ENCODE results near the gene SLC45A3.

Gene SLC45A3

GRCh38 chr1:205616563-205617293, 63.6 kb downstream of the SLC45A3 start:
- CTCF ChIA-PET = interaction anchor here (2.0 kb wide), 1 partner anchor 25 kb away, joined by 11 read pairs; no protein-coding TSS in a partner anchor
- Histone ChIP-seq H3K36me3 (ENCODE audit: control insufficient read depth in 2 of 2, insufficient read depth in 1 of 2, low read length in 2 of 2) (peaks cover 24 to 50% of the 10 kb centered on the region in 2 experiments), H3K4me1 (ENCODE audit: control insufficient read depth, insufficient read depth, low read length) (no peaks in the 10 kb centered on the region), H3K27ac (ENCODE audit: extremely low read depth, low read depth, low read length) (no peak overlapping the region), H3K4me3 (ENCODE audit: low read depth, low read length) (no peak overlapping the region), H3K9me3 (ENCODE audit: control insufficient read depth, insufficient read depth, low read depth, low read length) (no peaks in the 10 kb centered on the region)
- POLR2A ChIA-PET = no interaction called here
- TF ChIP-seq ATF2 (tag by site-specific recombination; IDR thresholded peaks at IDR 0.05; ENCODE audit: low read depth) (peak; percentile 70; the same call in 1 of the 2 replicates), EGR2 (tag by site-specific recombination; IDR thresholded peaks at IDR 0.05; ENCODE audit: low read depth) (no peak), ZSCAN18 (tag by site-specific recombination; IDR thresholded peaks at IDR 0.05) (no peak), ZNF610 (tag by site-specific recombination; IDR thresholded peaks at IDR 0.05; ENCODE audit: borderline replicate concordance) (no peak), PRDM1 (tag by site-specific recombination; IDR thresholded peaks at IDR 0.05) (0 out of 2 replicates have a peak, but pooled peaks have one; percentile 18)

- H3K9me3 ChIP-seq (ENCODE audit: control insufficient read depth, insufficient read depth, low read depth, low read length) = no peaks in the 10 kb centered on the region
- ChIA-PET POLR2A (no interaction called here), CTCF (interaction anchor here (2.0 kb wide), 1 partner anchor 24 kb away, joined by 11 read pairs; no protein-coding TSS in a partner anchor)
- no peak overlapping the region for H3K27ac ChIP-seq (ENCODE audit: extremely low read depth, low read depth, low read length)
- peaks cover 24 to 49% of the 10 kb centered on the region in 2 experiments for H3K36me3 ChIP-seq (ENCODE audit: control insufficient read depth in 2 of 2, insufficient read depth in 1 of 2, low read length in 2 of 2)
- TF ChIP-seq ZNF121 (tag by site-specific recombination; IDR thresholded peaks at IDR 0.05) (no peak), ZNF10 (tag by site-specific recombination; IDR thresholded peaks at IDR 0.05) (peak; percentile 68), ZNF2 (tag by site-specific recombination; IDR thresholded peaks at IDR 0.05) (no peak), ZNF239 (tag by site-specific recombination; IDR thresholded peaks at IDR 0.05) (no peak)
- peaks cover 4% of the 10 kb centered on the region for H3K4me1 ChIP-seq (ENCODE audit: control insufficient read depth, insufficient read depth, low read length)
- no peak overlapping the region for H3K4me3 ChIP-seq (ENCODE audit: low read depth, low read length)
These were observed 64.5 kb downstream of the SLC45A3 start for GRCh38 chr1:205615789-205616188.

- POLR2A ChIA-PET = interaction anchor here (1.3 kb wide), 1 partner anchor 13 kb away, joined by 3 read pairs; no protein-coding TSS in a partner anchor
- H3K27ac ChIP-seq (ENCODE audit: extremely low read depth, low read depth, low read length) = no peak overlapping the region
- peaks cover 19 to 36% of the 10 kb centered on the region in 2 experiments for H3K36me3 ChIP-seq (ENCODE audit: control insufficient read depth in 2 of 2, insufficient read depth in 1 of 2, low read length in 2 of 2)
- TF ChIP-seq ZNF121 (tag by site-specific recombination; IDR thresholded peaks at IDR 0.05) (no peak), SP7 (tag by site-specific recombination; IDR thresholded peaks at IDR 0.05) (no peak), ZNF560 (tag by site-specific recombination; IDR thresholded peaks at IDR 0.05; ENCODE audit: borderline replicate concordance) (no peak), ZNF837 (tag by site-specific recombination; IDR thresholded peaks at IDR 0.05) (no peak), SP2 (tag by site-specific recombination; IDR thresholded peaks at IDR 0.05) (no peak), ZFP3 (tag by site-specific recombination; IDR thresholded peaks at IDR 0.05; ENCODE audit: low read depth) (no peak), IKZF3 (tag by site-specific recombination; IDR thresholded peaks at IDR 0.05) (no peak), GLI4 (tag by site-specific recombination; IDR thresholded peaks at IDR 0.05) (no peak), ZNF175 (tag by site-specific recombination; IDR thresholded peaks at IDR 0.05) (no peak), ZNF645 (tag by site-specific recombination; IDR thresholded peaks at IDR 0.05) (no peak), ZNF571 (tag by site-specific recombination; IDR thresholded peaks at IDR 0.05) (no peak), ZNF426 (tag by site-specific recombination; IDR thresholded peaks at IDR 0.05) (no peak), GLIS1 (tag by site-specific recombination; IDR thresholded peaks at IDR 0.05) (no peak), WT1 (tag by site-specific recombination; IDR thresholded peaks at IDR 0.05) (no peak), PRDM6 (tag by site-specific recombination; IDR thresholded peaks at IDR 0.05) (no peak)
These were observed 66.4 kb downstream of the SLC45A3 start for GRCh38 chr1:205613854-205614412.

More at GRCh38 chr1:205613854-205614412, 66.4 kb downstream of the SLC45A3 start:
- H3K9me3 ChIP-seq (ENCODE audit: control insufficient read depth, insufficient read depth, low read depth, low read length) = no peaks in the 10 kb centered on the region
- CTCF ChIA-PET = interaction anchor here (1.1 to 2.1 kb wide), 5 partner anchors 22 to 129 kb away, joined by 3 to 7 read pairs (median 4); no protein-coding TSS in a partner anchor
- peaks cover 8% of the 10 kb centered on the region for H3K4me1 ChIP-seq (ENCODE audit: control insufficient read depth, insufficient read depth, low read length)
- no peak overlapping the region for H3K4me3 ChIP-seq (ENCODE audit: low read depth, low read length)
